ENCODE measurements around the gene DCLRE1B. TPM values are rescaled to one million over a fixed set of nuclear protein-coding genes. Genes with fewer than 3 reads are reported as not detected.

Gene DCLRE1B
- total and polyA plus RNA-seq, 9 of the 15 experiments (the other 6 are each of a cell fraction or from before 2014, with no cell fraction given), result 10.6 to 28.8 (median 17.2) TPM

DNA sequence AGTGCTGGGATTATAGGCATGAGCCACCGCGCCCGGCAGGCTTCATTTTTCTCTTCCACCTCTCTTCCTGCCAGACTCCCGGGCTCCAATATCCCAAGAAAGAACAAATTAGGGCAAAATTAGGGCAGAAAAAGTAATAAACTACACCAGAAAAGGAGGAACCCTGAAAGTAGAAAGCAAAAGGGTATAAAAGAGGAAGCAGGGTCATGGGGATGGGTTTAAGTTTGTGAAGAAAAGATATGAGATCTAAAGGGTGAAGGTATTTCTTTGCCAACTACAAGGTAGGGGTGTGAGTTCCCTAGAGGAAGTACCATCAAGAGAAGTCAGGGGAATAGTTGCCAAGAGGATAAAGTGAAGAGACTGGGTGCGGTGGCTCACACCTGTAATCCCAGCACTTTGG, 43.5 kb upstream of the DCLRE1B start:
- CTCF ChIA-PET (ENCODE audit: low intra/inter-chr PET ratio), result no interaction called here
- Histone ChIP-seq H3K4me1 (replicated peaks in 1 of 2; ENCODE audit: control insufficient read depth in 2 of 2, insufficient read depth in 2 of 2, low read length in 2 of 2) (peaks cover 4 to 13% of the 10 kb centered on the region in 2 experiments; a peak in 3 of 5 replicates), H3K4me3 (no peak overlapping the region), H3K79me2 (ENCODE audit: control insufficient read depth, insufficient read depth, low read length) (no peaks in the 10 kb centered on the region), H3K36me3 (ENCODE audit: control insufficient read depth, insufficient read depth, low read length) (no peaks in the 10 kb centered on the region), H2AFZ (ENCODE audit: low read depth, low read length) (no peak overlapping the region), H3K4me2 (ENCODE audit: insufficient read depth, low read length) (no peak overlapping the region), H3K9ac (ENCODE audit: insufficient read depth in 1 of 2, low read depth in 2 of 2, low read length in 2 of 2) (no peak overlapping the region), H4K20me1 (replicated peaks; ENCODE audit: control insufficient read depth, insufficient read depth, low read length) (no peaks in the 10 kb centered on the region), H3K9me3 (replicated peaks; ENCODE audit: control insufficient read depth, insufficient read depth, low read depth, low read length) (no peaks in the 10 kb centered on the region), H3K27me3 (ENCODE audit: control insufficient read depth in 2 of 2, insufficient read depth in 2 of 2, low read length in 2 of 2) (no peaks in the 10 kb centered on the region), H3K27ac (ENCODE audit: extremely low read depth, low read depth, low read length) (no peak overlapping the region), H3K9me1 (ENCODE audit: control insufficient read depth, insufficient read depth, low read length) (no peaks in the 10 kb centered on the region)
- no peak for DNase-seq (ENCODE audit: extremely low read depth in 1 of 4, low spot score in 3 of 4)
- no TSS peak for BruUV-seq (replicated peaks)
- TF ChIP-seq SPI1 (IDR thresholded peaks at IDR 0.05; ENCODE audit: borderline replicate concordance, low read depth, low read length), result peak; percentile 44; the same call in 1 of the 2 replicates
- peak; percentile 61; the same call in 1 of the 2 replicates for TF ChIP-seq ZFP1 (CRISPR knock-in tag; IDR thresholded peaks at IDR 0.05)
- no peak for TF ChIP-seq SOX6 (IDR thresholded peaks at IDR 0.05)
- no peak for ATAC-seq
- 64% methylated on average over 5 of the region's 5 CpGs for WGBS (ENCODE audit: insufficient coverage, low coverage, missing lambda C conversion rate)
- intact Hi-C loops (cut with micrococcal nuclease) (no loop called here), in situ Hi-C loops (cut with MboI) (no loop called here)
- FAIRE-seq, result no peak
- POLR2A ChIA-PET, result interaction anchor here (0.6 to 1.6 kb wide), 3 partner anchors 14 to 49 kb away, joined by 3 to 4 read pairs (median 3); partner anchors contain the start of gene RSBN1

DNA sequence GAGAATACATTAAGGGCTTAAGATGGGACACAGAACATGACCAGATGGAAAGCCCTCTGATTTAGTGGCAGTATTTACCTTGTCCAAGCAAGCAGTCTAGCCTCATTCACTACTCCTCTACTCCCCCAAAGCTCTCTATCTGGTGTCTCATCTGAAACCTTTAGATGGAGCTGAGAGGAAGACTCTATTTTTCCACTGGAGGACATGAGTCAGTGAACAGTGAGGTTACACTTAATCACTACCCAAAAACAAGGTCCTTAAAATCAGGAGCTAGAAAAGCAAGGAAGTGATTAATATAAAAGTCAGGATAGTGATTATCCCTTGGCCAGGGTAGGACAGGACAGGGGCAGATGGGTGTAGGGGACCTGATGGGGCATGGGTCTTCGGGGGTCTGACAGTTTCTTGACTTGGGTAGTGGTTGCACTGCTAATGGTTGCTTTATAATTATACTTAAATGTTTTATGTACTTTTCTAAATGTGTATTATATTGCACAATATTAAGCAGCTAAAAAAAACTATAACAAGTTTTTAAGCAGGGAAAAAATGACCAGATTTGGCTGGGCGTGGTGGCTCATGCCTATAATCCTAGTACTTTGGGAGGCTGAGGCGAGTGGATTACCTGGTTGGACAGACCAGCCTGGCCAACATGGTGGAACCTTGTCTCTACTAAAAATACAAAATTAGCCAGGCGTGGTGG, 36.6 kb upstream of the DCLRE1B start:
- Histone ChIP-seq H3K4me1 (replicated peaks in 1 of 2; ENCODE audit: control insufficient read depth in 2 of 2, insufficient read depth in 2 of 2, low read length in 2 of 2) (peaks cover 0 to 20% of the 10 kb centered on the region in 2 experiments; a peak in 4 of 5 replicates), H3K9ac (ENCODE audit: insufficient read depth in 1 of 2, low read depth in 2 of 2, low read length in 2 of 2) (no peak overlapping the region), H3K27ac (ENCODE audit: extremely low read depth, low read depth, low read length) (no peak overlapping the region), H3K36me3 (ENCODE audit: control insufficient read depth, insufficient read depth, low read length) (no peaks in the 10 kb centered on the region), H3K79me2 (ENCODE audit: control insufficient read depth, insufficient read depth, low read length) (no peaks in the 10 kb centered on the region), H3K27me3 (ENCODE audit: control insufficient read depth in 2 of 2, insufficient read depth in 2 of 2, low read length in 2 of 2) (no peaks in the 10 kb centered on the region), H3K4me3 (no peak overlapping the region), H4K20me1 (replicated peaks; ENCODE audit: control insufficient read depth, insufficient read depth, low read length) (no peaks in the 10 kb centered on the region), H3K4me2 (ENCODE audit: insufficient read depth, low read length) (no peak overlapping the region), H3K9me1 (ENCODE audit: control insufficient read depth, insufficient read depth, low read length) (no peaks in the 10 kb centered on the region), H3K9me3 (replicated peaks; ENCODE audit: control insufficient read depth, insufficient read depth, low read depth, low read length) (no peaks in the 10 kb centered on the region), H2AFZ (ENCODE audit: low read depth, low read length) (no peak overlapping the region)
- FAIRE-seq (no peak), DNase-seq (ENCODE audit: extremely low read depth in 1 of 4, low spot score in 3 of 4) (peak in 1 of 4 experiments; percentile 17), ATAC-seq (no peak)
- WGBS (ENCODE audit: insufficient coverage, low coverage, missing lambda C conversion rate), result 54% methylated on average over 4 of the region's 4 CpGs
- CTCF ChIA-PET (ENCODE audit: low intra/inter-chr PET ratio), result no interaction called here
- in situ Hi-C loops (cut with MboI), result no loop called here
- POLR2A ChIA-PET, result interaction anchor here (0.5 to 1.8 kb wide), 6 partner anchors 8 to 1714 kb away, joined by 3 to 6 read pairs (median 4); no protein-coding TSS in a partner anchor
- intact Hi-C loops (cut with micrococcal nuclease), result no loop called here
- BruUV-seq (replicated peaks), result no TSS peak
- no peak for TF ChIP-seq ZNF589 (CRISPR knock-in tag; IDR thresholded peaks at IDR 0.05; ENCODE audit: low read depth)
- no peak for TF ChIP-seq ARHGAP35 (IDR thresholded peaks at IDR 0.05; ENCODE audit: partially characterized antibody)
- no peak for TF ChIP-seq ZBTB17 (CRISPR knock-in tag; IDR thresholded peaks at IDR 0.05)
- TF ChIP-seq, protein P1, sequence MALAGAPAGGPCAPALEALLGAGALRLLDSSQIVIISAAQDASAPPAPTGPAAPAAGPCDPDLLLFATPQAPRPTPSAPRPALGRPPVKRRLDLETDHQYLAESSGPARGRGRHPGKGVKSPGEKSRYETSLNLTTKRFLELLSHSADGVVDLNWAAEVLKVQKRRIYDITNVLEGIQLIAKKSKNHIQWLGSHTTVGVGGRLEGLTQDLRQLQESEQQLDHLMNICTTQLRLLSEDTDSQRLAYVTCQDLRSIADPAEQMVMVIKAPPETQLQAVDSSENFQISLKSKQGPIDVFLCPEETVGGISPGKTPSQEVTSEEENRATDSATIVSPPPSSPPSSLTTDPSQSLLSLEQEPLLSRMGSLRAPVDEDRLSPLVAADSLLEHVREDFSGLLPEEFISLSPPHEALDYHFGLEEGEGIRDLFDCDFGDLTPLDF (CRISPR knock-in tag; IDR thresholded peaks at IDR 0.05), result no peak
- TF ChIP-seq CBX8 (IDR thresholded peaks at IDR 0.05; ENCODE audit: borderline replicate concordance, extremely low read depth, low read depth, low read length, poor library complexity, severe bottlenecking), result no peak
- TF ChIP-seq ZNF347 (CRISPR knock-in tag; IDR thresholded peaks at IDR 0.05; ENCODE audit: low read depth), result no peak
- TF ChIP-seq SRSF7 (optimal IDR thresholded peaks at IDR 0.05; ENCODE audit: low read depth, low read length), result no peak
- TF ChIP-seq, protein P2, sequence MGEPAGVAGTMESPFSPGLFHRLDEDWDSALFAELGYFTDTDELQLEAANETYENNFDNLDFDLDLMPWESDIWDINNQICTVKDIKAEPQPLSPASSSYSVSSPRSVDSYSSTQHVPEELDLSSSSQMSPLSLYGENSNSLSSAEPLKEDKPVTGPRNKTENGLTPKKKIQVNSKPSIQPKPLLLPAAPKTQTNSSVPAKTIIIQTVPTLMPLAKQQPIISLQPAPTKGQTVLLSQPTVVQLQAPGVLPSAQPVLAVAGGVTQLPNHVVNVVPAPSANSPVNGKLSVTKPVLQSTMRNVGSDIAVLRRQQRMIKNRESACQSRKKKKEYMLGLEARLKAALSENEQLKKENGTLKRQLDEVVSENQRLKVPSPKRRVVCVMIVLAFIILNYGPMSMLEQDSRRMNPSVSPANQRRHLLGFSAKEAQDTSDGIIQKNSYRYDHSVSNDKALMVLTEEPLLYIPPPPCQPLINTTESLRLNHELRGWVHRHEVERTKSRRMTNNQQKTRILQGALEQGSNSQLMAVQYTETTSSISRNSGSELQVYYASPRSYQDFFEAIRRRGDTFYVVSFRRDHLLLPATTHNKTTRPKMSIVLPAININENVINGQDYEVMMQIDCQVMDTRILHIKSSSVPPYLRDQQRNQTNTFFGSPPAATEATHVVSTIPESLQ (CRISPR knock-in tag; IDR thresholded peaks at IDR 0.05), result no peak
- peak; percentile 76 for TF ChIP-seq CEBPB (tag; IDR thresholded peaks at IDR 0.05)

Data from K562 (cell line).